22Rv1 (cell line): Measurements from ENCODE around the gene OVOL2.

ENCODE experiments used
- ZFX ChIP-seq: fragments of 450-650 bp; IDR thresholded peaks from 2 replicates; pipeline ENCODE4 v1.6.1; 2017; ENCODE audit warnings: antibody characterized with exemption, borderline replicate concordance
- TF ChIP-seq, protein P1 (sequence below): fragments of 450-650 bp; IDR thresholded peaks from 2 replicates; pipeline ENCODE4 v1.5.1; 2017; ENCODE audit warnings: mild to moderate bottlenecking

GRCh38 chr20:18042229-18042628 lies 15.5 kb downstream of the OVOL2 start:
- TF ChIP-seq, protein P1, sequence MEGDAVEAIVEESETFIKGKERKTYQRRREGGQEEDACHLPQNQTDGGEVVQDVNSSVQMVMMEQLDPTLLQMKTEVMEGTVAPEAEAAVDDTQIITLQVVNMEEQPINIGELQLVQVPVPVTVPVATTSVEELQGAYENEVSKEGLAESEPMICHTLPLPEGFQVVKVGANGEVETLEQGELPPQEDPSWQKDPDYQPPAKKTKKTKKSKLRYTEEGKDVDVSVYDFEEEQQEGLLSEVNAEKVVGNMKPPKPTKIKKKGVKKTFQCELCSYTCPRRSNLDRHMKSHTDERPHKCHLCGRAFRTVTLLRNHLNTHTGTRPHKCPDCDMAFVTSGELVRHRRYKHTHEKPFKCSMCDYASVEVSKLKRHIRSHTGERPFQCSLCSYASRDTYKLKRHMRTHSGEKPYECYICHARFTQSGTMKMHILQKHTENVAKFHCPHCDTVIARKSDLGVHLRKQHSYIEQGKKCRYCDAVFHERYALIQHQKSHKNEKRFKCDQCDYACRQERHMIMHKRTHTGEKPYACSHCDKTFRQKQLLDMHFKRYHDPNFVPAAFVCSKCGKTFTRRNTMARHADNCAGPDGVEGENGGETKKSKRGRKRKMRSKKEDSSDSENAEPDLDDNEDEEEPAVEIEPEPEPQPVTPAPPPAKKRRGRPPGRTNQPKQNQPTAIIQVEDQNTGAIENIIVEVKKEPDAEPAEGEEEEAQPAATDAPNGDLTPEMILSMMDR = no peak
- no peak for TF ChIP-seq ZFX
